ENCODE measurements around the gene GALNT4.
A peak's percentile ranks its signal among the peaks of the same experiment; 100 is the strongest.

GALNT4 gene

GRCh38 chr12:89494411-89495231 lies 30.0 kb downstream of the GALNT4 start:
- peak; percentile 29 to 50 (median 31) for DNase-seq (ENCODE audit: low read depth in 2 of 3, low spot score in 1 of 3)

DNA sequence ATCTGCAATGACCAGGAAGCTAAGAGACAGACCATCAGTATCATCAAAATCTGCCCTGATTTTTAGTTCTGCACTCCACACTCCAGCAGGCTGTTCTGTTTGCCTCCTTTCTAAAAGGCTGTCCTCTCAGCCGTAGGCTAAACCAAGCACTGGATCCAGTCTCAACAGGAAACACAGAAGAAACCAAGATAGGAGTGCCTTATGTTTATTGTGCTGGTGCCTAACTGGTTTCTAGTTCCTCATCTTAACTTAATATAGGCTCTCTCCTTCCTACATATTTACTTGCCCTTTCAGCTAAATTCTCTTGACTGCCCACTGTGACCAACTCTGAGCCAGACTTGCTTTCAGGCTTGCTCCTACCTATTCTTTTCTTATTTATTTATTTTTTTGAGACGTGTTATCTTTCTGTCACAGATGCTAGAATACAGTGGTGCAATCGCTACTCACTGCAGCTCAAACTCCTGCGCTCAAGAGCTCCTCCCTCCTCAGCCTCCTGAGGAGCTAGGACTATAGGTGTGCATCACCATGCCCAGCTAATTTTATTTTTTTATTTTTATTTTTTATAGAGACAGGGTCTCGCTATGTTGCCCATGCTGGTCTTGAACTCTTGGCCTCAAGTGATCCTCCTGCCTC lies 30.8 kb downstream of the GALNT4 start:
- DNase-seq (ENCODE audit: low read depth in 2 of 3, low spot score in 1 of 3): no peak

DNA sequence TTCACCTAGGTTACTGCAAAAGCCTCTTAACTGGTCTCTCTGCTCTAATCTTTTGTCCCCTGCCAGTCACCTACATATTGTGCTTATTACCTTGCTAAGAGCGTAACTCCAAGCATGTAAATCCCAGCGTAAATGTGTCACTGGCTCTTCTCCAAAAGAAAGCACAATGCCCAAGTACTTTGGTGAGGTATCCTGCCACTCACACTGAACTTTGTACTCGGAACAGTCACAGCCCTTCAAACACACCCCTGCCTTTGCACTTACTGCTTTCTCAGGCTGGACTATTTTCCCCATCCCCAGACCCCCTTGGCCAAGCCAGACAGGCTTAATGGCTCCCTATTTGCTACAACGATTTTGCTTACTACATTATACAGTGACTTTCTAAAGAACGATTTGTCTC lies 31.7 kb downstream of the GALNT4 start:
- no peak for DNase-seq (ENCODE audit: low read depth in 2 of 3, low spot score in 1 of 3)

DNA sequence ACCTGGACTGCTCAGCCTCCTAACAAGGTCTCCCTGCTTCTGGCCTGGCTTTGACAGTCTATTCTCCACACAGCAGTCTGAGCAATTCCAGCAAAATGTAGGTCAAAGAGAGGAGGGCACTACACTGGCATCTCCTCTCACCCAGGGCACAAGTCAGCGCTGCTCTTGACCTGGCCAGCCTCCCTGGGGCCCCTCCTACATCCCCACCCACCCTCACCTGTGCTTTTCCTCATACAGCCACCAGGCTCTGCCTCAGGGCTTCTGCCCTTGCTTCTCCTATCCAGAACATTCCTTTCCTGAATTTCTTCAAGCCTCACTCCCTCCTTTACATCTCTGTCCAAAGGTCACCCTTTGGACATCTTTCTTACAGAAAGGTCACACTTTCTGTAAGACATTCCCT lies 33.7 kb downstream of the GALNT4 start:
- no peak for DNase-seq (ENCODE audit: low read depth in 2 of 3, low spot score in 1 of 3)

DNA sequence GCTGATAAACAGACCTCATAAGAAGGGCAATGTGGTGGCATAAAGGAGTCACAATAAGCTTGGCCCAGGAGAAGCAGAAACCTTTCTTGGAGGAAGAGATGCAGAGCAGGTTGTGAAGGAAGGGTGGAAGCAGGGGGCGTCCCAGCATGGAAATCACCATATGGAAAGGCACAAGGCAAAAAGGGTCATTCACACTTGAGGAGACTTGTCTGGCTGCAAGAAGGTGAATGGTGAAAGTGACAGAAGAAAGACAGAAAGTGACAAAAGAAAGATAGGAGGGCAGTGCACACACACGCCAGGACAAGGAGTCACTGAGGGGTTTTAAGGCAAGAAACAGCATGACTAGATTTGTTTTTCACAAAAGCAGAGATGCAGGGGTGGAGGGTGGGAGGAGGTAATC lies 38.3 kb downstream of the GALNT4 start:
- no peak for DNase-seq (ENCODE audit: low read depth in 2 of 3, low spot score in 1 of 3)

GRCh38 chr12:89484470-89484869 lies 40.1 kb downstream of the GALNT4 start:
- DNase-seq (ENCODE audit: low read depth in 2 of 3, low spot score in 1 of 3): no peak

DNA sequence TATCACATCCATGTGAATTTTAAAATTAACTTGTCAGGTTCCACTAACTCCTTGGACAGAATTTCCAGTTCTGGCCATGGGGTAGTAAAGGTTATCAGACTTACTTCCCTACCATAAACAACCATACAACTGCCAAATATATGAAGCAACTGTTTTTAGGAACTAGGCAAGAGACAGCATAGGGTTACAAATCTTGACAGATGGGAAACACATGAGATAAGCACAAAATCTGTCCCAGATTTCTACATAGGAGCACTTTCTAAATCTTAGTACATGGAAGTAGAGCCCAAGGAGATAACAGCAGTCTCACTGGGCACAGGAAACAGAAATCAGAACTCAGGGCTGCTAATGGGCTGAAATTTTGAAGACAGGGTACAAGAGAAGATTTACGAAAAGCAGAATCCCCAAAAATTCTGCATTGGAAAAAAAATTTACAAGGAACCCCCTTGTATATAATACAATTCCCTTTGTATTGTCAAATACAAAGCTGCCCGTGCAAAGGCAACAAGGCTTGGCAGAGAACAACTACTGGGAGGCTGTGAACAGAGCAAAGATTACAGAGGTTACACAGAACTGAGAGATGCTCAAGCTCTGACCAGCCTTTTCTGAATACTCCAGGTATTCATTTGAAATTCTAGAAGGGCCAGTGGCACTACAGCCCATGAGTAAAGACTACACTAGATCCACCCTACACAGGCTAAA lies 43.2 kb downstream of the GALNT4 start:
- DNase-seq (ENCODE audit: low read depth in 2 of 3, low spot score in 1 of 3): no peak

DNA sequence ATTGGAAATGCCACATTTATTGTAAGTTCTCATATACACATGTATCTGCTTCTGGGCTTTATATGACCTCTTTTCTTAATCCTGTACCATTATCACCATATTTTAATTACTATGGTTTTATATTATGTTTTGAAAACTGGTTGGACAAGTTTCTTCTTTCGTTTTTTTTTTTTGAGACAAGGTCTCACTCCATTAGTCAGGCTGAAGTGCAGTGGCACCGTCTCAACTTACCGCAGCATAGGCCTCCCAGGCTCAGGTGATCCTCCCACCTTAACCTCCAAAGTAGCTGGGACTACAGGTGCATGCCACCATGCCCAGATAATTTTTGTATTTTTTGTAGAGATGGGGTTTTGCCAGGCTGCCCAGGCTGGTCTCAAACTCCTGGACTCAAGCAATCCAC lies 44.6 kb downstream of the GALNT4 start:
- DNase-seq (ENCODE audit: low read depth in 2 of 3, low spot score in 1 of 3): no peak

GRCh38 chr12:89477633-89478279 lies 46.8 kb downstream of the GALNT4 start:
- no peak for DNase-seq (ENCODE audit: low read depth in 2 of 3, low spot score in 1 of 3)

- no peak for DNase-seq (ENCODE audit: low read depth in 2 of 3, low spot score in 1 of 3)
Observed at GRCh38 chr12:89476904-89477595, 47.5 kb downstream of the GALNT4 start.

DNA sequence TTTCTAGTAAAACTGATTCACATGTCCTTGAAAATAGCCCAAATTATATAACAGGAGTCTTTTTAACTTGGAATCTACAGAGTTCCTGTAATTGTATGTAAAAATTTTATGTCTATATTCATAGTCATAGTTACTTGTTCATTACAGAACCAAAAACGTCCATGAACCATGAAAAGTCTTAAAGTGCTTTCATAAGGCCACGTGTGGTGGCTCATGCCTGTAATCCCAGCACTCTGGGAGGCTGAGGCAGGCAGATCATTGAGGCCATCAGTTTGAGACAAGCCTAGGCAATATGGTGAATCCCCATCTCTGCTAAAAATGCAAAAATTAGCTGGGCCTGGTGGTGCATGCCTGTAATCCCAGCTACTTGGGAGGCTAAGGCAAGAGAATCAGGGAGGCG lies 48.4 kb downstream of the GALNT4 start:
- no peak for DNase-seq (ENCODE audit: low read depth in 2 of 3, low spot score in 1 of 3)

DNA sequence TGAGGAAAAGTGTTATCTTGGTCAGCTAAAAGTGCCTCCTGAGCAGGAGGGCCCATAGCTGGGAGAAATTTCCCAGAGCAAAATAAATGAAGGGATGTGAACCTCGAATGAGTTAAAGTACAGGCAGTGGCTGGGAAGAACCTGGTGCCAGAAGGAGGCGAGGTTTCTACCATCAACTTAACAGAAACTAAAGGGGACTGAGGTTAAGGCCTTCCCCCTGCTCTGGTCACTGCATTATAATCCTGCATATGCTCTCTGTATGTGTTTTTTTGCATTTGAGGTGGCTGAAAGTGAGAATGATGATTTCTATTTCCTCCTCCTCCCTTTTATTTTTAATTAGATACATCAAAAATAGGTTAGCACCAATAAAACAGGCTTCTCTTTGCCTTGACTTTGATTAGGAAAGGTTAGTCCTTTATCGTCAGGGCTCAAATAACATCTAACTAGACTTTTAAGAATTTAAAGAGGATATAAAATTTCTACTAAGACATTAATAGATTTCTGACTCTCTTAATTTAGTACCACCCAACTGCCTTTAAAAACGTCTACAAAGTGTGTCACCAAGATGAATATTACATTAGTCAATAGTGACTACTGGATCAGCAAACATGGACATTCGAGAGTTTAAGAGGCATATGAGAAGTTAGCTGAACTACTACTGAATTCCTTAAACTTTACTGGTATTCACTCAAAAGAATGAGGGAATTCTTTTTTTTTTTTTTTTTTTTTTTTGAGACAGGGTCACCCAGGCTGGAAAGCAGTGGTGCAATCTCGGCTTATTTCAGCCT lies 49.2 kb downstream of the GALNT4 start:
- DNase-seq (ENCODE audit: low read depth in 2 of 3, low spot score in 1 of 3): no peak

- DNase-seq (ENCODE audit: low read depth in 2 of 3, low spot score in 1 of 3): no peak
Observed at GRCh38 chr12:89474615-89475014, 50.0 kb downstream of the GALNT4 start.
